HT-29 (cell line): ENCODE results near the gene SARDH. TPM values are rescaled to one million over a fixed set of nuclear protein-coding genes. Genes with fewer than 3 reads are reported as not detected.
"Not testable (repeated sequence)": the region's sequence is repeated elsewhere in the genome, so short reads cannot be mapped to it uniquely, and the experiment has no call there.

Experiments used
- DNase-seq: peaks from one replicate; pipeline ENCODE4 v3.0.0-alpha.2; 2015; ENCODE audit warnings: low spot score
- total RNA-seq: library from RNA; depleted of rRNA; stranded (reverse); fragments of >200 nt; shearing (Covaris generic); gene quantifications from 2 replicates; pipeline ENCODE4 v1.2.3, GENCODE V29; 2014

Gene SARDH
- total RNA-seq, 1 experiment from 2014 or later = 2.7 TPM

DNA sequence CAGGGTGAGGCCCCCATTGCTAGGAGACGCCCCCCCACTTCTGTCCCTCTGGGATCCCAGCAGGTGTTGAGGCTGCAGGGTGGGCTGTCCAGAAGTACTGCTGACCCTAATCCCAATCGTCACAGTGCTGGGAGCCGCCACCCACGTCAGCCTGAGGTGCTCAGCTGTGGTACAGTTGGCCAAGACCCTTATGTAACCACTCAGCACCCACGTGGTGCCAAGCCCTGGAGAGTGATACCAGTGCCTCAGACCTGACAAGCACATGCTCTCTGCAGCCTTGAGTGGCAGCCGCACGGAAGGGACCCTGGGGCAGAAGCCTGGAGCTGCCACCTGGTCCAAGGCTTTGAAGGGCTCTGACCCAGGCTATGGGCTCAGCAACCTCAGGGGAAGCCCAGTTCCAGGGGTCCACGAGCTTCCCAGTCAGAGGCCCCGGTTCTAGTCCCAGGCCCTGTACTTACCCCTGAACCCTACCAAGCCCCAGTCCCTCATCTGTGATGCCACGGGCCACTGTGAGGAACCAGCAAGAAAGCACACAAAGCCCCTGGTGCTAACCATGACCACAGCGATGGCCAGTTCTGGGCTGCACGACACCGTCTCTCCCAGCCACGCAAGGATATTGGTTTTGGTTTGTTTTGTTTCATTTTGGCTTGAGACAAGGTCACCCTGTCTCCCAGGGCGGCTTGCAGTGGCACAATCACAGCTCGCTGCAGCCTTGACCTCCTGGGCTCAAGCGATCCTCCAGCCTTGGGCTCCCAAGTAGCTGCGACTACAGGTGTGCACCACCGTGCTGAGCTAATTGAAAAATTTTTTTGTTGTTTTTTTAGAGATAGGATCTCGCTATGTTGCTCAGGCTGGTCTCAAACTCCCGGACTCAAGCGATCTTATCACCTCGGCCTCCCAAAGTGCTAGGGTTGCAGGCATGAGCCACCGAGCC, 51.2 kb downstream of the SARDH start:
- no peak for DNase-seq

- no peak for DNase-seq
These were observed 52.2 kb downstream of the SARDH start for GRCh38 chr9:133685653-133686609.

DNA sequence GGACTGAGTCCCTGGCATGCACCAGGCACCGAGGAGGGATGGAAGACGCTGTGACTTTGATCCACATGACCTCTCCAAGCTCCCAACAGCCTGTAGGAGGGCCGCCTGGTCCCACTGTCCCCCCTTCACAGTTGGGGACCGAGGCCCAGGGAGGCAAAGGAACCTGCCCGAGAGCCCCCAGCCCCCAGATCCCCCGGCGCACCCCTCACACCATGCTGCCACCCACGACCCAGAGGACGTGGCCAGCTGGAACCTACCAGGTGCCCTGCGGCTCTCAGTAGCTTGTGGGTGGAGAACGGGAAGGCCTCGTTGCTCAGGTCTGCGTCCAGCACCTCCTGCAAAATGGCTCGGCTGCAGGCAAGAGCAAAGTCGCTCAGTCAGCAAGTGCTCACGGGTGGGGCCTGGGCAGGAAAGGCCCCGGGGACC, 53.2 kb downstream of the SARDH start:
- DNase-seq = no peak

DNA sequence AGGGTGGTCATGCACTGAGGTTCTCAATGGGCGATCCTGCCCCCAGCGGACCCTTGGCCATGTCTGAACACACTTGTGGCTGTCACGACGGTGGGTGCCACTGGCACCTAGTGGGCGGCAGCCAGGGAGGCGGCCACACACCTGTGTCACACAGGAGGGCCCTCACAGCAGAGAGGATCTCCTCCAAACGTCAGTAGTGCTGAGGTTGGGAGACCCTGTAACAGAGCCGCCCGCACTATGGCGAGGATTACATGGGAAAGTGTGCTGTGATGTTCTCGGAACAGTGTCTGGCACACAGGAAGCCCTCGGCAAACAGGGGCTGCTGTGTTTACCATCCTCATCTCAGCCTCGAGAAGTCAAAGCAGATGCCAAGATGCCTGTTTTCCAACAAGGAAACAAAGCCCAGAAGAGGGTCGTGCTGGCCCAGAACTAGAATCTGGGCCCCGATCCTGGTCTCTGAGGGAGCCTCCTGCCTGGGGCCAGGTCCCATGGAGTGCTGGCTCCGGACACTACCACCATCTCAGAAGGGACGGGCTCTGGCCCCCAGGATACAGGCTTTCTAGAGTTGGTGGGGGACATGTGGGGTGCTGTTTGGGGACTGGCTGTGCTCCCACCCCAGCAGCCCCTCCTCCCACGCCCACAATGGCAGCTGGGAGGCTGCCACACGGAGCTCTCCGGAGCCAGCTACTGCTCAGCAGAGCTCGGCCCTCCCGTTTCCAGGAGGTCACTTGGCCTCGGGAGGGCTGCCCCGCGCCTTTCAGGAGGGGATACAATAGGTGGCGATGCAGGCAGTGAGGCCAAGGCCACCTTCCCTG, 53.8 kb downstream of the SARDH start:
- DNase-seq = no peak

DNA sequence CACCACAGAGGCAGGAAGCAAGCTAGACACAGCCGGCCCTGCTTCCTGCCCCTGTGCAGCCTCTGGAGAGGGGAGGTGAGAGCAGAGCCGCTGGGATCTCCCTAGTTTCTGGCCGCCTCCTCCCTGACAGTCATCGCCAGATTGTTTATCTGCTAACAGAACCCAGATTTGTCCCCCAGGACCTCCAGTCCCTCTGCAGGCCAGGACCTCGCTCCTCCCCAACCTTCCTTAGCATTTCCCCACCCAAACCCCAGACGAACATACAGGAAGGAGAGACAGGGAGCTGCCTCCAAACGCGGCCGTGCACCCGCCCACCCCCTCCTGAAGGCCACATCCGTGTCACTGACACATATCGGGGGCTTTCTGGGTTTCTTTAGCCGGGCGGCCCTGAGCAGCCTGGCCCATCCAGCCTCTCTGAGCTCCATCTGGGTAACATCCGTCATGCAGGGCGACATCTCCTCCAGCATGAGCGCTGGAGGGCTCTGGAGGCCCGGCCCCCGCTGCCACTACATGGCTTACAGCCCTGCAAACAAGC, 54.5 kb downstream of the SARDH start:
- no peak for DNase-seq

GRCh38 chr9:133682818-133683585, 55.1 kb downstream of the SARDH start:
- DNase-seq = no peak

DNA sequence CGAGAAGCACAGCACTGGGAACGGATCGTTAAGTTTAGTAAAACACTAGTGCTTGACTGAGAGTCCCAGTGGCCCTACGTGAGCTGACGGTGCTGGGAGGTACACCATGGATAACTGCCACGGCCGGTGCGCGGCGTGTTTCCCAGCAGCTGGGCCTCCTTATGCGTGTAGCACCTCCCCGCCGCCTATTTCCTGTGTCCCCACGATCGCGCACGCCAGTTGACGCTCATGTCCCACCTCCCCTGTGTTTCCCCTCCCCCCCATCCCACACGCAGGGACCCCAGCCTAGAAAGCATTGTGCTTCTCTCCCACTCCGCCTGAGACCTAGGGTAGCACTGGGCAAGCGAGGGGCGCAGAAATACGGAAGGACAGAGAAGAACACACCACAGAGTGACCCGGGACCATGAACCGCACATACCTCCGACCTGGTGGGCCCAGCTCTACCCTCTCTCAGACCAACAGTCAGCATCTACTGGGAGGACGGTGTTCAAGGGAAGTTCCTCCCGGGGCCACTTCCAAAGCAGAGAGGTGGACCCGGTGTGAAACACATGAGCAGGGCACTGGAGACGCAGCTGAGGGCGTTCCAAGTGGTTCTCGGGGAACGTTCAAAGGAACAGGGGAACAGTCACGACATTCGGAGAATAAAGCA, 56.4 kb downstream of the SARDH start:
- DNase-seq = no peak

DNA sequence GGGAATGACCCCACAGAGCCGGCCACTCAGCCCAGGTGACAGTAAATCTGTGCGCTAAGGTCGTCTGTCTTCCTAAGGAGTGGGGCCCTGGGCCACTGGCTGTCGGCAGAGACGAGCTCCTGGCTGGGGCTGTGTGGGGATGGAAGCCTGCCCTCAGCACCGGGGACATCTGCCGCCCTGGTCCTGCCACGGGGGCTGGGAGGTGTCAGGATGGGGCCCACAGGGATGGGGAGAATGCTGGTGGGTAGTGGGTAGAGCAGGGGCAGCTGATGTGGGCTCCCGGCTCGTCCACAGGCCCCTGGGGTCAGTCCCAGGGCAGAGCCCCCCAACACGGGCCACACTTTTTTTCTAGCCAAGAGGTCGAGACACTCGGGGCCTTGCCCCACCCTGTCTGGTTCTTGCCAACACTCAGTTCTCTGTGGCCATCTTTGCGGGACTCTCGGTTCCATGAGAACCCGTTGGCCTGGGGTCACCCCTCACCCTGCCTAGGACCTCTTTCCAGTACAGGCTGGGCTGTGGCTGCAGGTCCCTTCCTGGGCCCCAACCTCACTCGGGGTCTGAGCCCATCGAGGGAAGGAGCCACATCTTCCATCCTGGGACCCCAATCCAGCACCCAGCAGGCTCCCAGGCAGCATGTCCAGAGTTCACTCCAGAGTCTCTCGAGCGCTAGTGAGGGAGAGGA, 57.0 kb downstream of the SARDH start:
- DNase-seq = no peak

DNA sequence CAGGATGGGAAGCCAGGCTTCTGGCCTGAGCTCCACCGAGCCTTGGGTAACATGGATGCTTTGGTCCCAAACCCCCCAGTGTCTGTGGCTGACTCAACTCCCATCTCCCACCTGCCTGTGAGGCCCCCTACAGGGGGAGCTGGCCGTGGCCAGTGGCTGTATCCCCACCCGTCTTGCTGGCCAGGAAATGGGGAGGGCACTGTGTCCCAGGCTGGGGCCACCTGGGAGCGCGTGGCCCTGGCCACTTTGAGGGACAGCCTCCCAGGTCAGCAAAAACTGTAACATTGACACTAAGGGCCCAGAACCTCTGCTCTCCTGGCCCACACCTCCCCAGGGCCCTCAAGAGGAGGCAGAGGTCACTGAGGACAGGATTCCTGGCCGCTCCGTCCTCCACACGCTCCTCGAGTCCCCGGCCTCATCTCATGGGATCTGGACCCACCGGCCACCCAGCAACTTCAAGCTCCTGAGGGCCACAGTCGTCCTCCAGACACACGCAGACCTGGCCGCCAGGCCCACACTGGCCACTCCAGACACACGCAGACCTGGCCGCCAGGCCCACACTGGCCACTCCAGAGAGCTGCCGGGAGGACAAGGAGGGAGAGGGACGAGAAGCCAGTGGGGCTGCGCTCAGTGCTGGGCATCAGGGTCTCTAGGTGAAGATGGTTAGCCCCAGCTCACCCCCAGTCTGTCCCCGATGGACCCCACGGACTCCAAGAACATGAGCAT, 57.7 kb downstream of the SARDH start:
- DNase-seq = no peak

GRCh38 chr9:133679466-133680061, 58.6 kb downstream of the SARDH start:
- no peak for DNase-seq

DNA sequence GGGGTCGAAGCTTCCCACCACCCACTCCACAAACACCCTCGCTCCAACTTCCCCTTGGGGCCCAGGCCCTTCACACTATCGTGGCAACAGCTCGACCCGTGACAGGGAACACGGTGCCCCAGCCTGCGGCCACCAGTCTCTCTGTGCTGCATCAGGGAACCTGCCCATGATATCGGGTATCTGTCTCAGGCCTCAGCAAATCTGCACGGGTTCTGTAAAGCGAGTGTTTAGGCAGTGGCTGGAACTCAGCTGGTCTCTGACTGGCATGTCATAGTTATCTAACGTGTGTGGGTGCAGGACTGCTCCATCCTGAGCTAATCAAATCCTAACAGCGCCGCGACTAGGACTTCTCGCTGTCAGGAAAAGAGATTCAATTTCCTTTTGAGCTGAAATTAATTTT, 59.1 kb downstream of the SARDH start:
- no peak for DNase-seq

GRCh38 chr9:133677126-133678010, 60.8 kb downstream of the SARDH start:
- no peak for DNase-seq

- no peak for DNase-seq
These were observed 61.7 kb downstream of the SARDH start for GRCh38 chr9:133676450-133676849.

DNA sequence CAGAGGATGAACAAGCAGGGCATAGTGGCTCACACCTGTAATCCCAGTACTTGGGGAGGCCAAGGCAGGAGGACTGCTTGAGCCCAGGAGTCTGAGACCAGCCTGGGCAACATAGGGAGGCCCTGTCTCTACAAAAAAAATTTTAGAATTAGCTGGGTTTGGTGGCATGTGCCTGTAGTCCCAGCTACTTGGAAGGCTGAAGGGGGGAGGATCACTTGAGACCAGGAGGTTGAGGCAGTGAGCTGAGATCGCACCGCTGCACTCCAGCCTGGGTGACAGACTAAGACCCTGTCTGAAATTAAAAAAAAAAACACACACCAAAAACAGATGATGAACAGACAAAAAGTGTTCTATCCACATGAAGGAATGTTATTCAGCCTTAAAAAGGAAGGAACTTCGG, 62.4 kb downstream of the SARDH start:
- DNase-seq = not testable (repeated sequence)

- no peak for DNase-seq
These were observed 64.1 kb downstream of the SARDH start for GRCh38 chr9:133674091-133674490.

DNA sequence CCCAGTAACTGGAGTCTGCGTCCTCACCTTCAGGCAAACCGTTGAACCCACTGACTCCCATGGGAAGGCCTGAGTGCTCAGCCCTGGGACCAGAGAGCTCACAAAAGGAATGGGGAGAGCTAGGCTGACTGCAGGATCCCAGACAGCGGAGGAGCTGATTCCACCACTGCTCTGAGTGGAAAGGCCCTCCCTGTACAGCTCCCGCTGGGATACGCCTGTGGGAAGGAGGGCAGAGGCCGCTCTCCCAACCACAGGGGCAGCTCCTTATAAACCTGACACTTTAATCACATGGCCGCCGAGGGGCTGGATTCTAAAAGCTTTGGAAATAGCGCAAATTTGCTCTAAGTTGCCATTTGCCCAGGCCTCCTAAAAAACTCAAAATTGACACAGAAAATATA, 64.9 kb downstream of the SARDH start:
- no peak for DNase-seq
